ENCODE results near the gene PPP1R3C.

- TF ChIP-seq YY1 (IDR thresholded peaks at IDR 0.05; ENCODE audit: insufficient read depth, insufficient read length) = no peak
- no peak for TF ChIP-seq ZNF274 (IDR thresholded peaks at IDR 0.05; ENCODE audit: low read depth, low read length)
- no peak for TF ChIP-seq SUZ12 (IDR thresholded peaks at IDR 0.05; ENCODE audit: extremely low read depth, insufficient read depth, insufficient read length)
These were observed 33.0 kb upstream of the PPP1R3C start for GRCh38 chr10:91665842-91666241.
